HepG2 (cell line): ENCODE results near the gene ZNF586. TPM values are rescaled to one million over a fixed set of nuclear protein-coding genes. Genes with fewer than 3 reads are reported as not detected.

Source experiments
- ARNTL ChIP-seq: sonication (generic); formaldehyde crosslinking; IDR thresholded peaks from 2 replicates; pipeline ENCODE4 v1.4.0; 2020; ENCODE audit warnings: mild to moderate bottlenecking, missing genetic modification reagents
- BRD4 ChIP-seq: sonication (generic); formaldehyde crosslinking; IDR thresholded peaks from 2 replicates; pipeline ENCODE4 v1.4.0; 2020; ENCODE audit warnings: missing genetic modification reagents
- DZIP1 ChIP-seq: sonication (generic); formaldehyde crosslinking; IDR thresholded peaks from 2 replicates; pipeline ENCODE4 v1.5.0; 2020; ENCODE audit warnings: mild to moderate bottlenecking, missing genetic modification reagents
- ETV5 ChIP-seq: IDR thresholded peaks from 2 replicates; pipeline ENCODE4 v1.6.1; 2018; ENCODE audit warnings: missing biosample characterization, missing genetic modification reagents, inconsistent platforms, borderline replicate concordance
- GABPA ChIP-seq, 2 experiments: IDR thresholded peaks; 2 replicates each; pipeline ENCODE4 v1.6.1; 2011 to 2016; ENCODE audit warnings: low read depth in 2 of 2, low read length in 1 of 2, missing biosample characterization in 1 of 2, missing genetic modification characterization in 1 of 2
- HHEX ChIP-seq: IDR thresholded peaks from 2 replicates; pipeline ENCODE4 v1.6.1; 2016; ENCODE audit warnings: control low read depth
- HMG20B ChIP-seq: conservative IDR thresholded peaks from 2 replicates; pipeline ENCODE4 v1.6.1; 2016; ENCODE audit warnings: missing genetic modification reagents, missing compliant biosample characterization
- HNF4A ChIP-seq: sonication (generic); formaldehyde crosslinking; IDR thresholded peaks from 2 replicates; pipeline ENCODE4 v1.4.0; 2020; ENCODE audit warnings: missing genetic modification reagents
- KDM1A ChIP-seq: IDR thresholded peaks from 2 replicates; pipeline ENCODE4 v1.6.1; 2016; ENCODE audit warnings: missing compliant biosample characterization
- KLF12 ChIP-seq: sonication (generic); formaldehyde crosslinking; IDR thresholded peaks from 2 replicates; pipeline ENCODE4 v1.4.0; 2020; ENCODE audit warnings: missing genetic modification reagents, borderline replicate concordance
- LCORL ChIP-seq, 2 experiments: fragments of 450-650 bp in 1 of 2; sonication (generic) in 1 of 2; formaldehyde crosslinking in 1 of 2; IDR thresholded peaks; 2 replicates each; pipeline versions ENCODE4 v1.5.0 to v1.6.1; 2017 to 2020; ENCODE audit warnings: antibody characterized with exemption in 1 of 2, missing genetic modification reagents in 1 of 2
- MTA1 ChIP-seq: sonication (generic); formaldehyde crosslinking; IDR thresholded peaks from 2 replicates; pipeline ENCODE4 v1.4.0; 2020; ENCODE audit warnings: missing genetic modification reagents, mild to moderate bottlenecking, borderline replicate concordance
- NCOA2 ChIP-seq: sonication (generic); formaldehyde crosslinking; IDR thresholded peaks from 2 replicates; pipeline ENCODE4 v1.8.0; 2022; ENCODE audit warnings: inconsistent platforms
- NR2F1 ChIP-seq, 2 experiments: fragments of 450-650 bp in 1 of 2; formaldehyde crosslinking in 1 of 2; IDR thresholded peaks; 2 replicates each; pipeline versions ENCODE4 v1.5.0 to v1.6.1; 2016 to 2020; ENCODE audit warnings: mild to moderate bottlenecking in 1 of 2, missing compliant biosample characterization in 1 of 2, missing genetic modification reagents in 1 of 2, moderate library complexity in 1 of 2
- POGZ ChIP-seq: sonication (generic); formaldehyde crosslinking; IDR thresholded peaks from 2 replicates; pipeline ENCODE4 v1.4.0; 2020; ENCODE audit warnings: mild to moderate bottlenecking, missing genetic modification reagents
- PRPF4 ChIP-seq: fragments of 200-400 bp; formaldehyde crosslinking; IDR thresholded peaks from 2 replicates; pipeline ENCODE4 v1.6.1; 2016; ENCODE audit warnings: low read length, low read depth; ENCODE audit not compliant: poor library complexity, severe bottlenecking
- RFX5 ChIP-seq: IDR thresholded peaks from 2 replicates; pipeline ENCODE4 v1.6.1; 2011; ENCODE audit warnings: low read depth, low read length, improper control_type of control experiment
- TMF1 ChIP-seq: sonication (generic); formaldehyde crosslinking; IDR thresholded peaks from 2 replicates; pipeline ENCODE4 v1.8.1; 2022; ENCODE audit warnings: low read depth, missing genetic modification reagents
- TRIM24 ChIP-seq: sonication (generic); formaldehyde crosslinking; IDR thresholded peaks from 2 replicates; pipeline ENCODE4 v1.8.0; 2022; ENCODE audit warnings: mild to moderate bottlenecking, missing genetic modification reagents
- ZBTB7A ChIP-seq: sonication (generic); formaldehyde crosslinking; IDR thresholded peaks from 2 replicates; pipeline ENCODE4 v1.8.0; 2022; ENCODE audit warnings: mild to moderate bottlenecking, missing genetic modification reagents
- ZNF235 ChIP-seq: sonication (generic); formaldehyde crosslinking; IDR thresholded peaks from 2 replicates; pipeline ENCODE4 v1.8.1; 2023; ENCODE audit warnings: mild to moderate bottlenecking, missing genetic modification reagents, borderline replicate concordance
- ZNF256 ChIP-seq: sonication (generic); formaldehyde crosslinking; conservative IDR thresholded peaks from 2 replicates; pipeline ENCODE4 v1.4.0; 2020; ENCODE audit warnings: missing genetic modification reagents
- ZNF34 ChIP-seq: sonication (generic); formaldehyde crosslinking; IDR thresholded peaks from 2 replicates; pipeline ENCODE4 v1.4.0; 2020; ENCODE audit warnings: mild to moderate bottlenecking, missing genetic modification reagents, borderline replicate concordance
- ZNF510 ChIP-seq: sonication (generic); formaldehyde crosslinking; IDR thresholded peaks from 2 replicates; pipeline ENCODE4 v1.4.0; 2020; ENCODE audit warnings: low read depth, mild to moderate bottlenecking, missing genetic modification reagents
- ZNF546 ChIP-seq: sonication (generic); formaldehyde crosslinking; conservative IDR thresholded peaks from 2 replicates; pipeline ENCODE4 v1.8.1; 2023; ENCODE audit warnings: mild to moderate bottlenecking, missing genetic modification reagents
- ZNF563 ChIP-seq: sonication (generic); formaldehyde crosslinking; IDR thresholded peaks from 2 replicates; pipeline ENCODE4 v1.8.0; 2022; ENCODE audit warnings: mild to moderate bottlenecking, moderate library complexity, missing genetic modification reagents
- ZNF605 ChIP-seq: sonication (generic); formaldehyde crosslinking; IDR thresholded peaks from 2 replicates; pipeline ENCODE4 v1.8.0; 2022; ENCODE audit warnings: mild to moderate bottlenecking, missing genetic modification reagents
- ZNF616 ChIP-seq: sonication (generic); formaldehyde crosslinking; IDR thresholded peaks from 2 replicates; pipeline ENCODE4 v1.5.0; 2020; ENCODE audit warnings: low read depth, mild to moderate bottlenecking, missing genetic modification reagents
- ZNF713 ChIP-seq: sonication (generic); formaldehyde crosslinking; IDR thresholded peaks from 2 replicates; pipeline ENCODE4 v1.4.0; 2020; ENCODE audit warnings: mild to moderate bottlenecking, missing genetic modification reagents
- ZNF816 ChIP-seq: sonication (generic); formaldehyde crosslinking; IDR thresholded peaks from 2 replicates; pipeline ENCODE4 v1.8.0; 2022; ENCODE audit warnings: missing genetic modification reagents, mild to moderate bottlenecking, borderline replicate concordance
- ZNF850 ChIP-seq: sonication (generic); formaldehyde crosslinking; conservative IDR thresholded peaks from 2 replicates; pipeline ENCODE4 v1.9.0; 2021; ENCODE audit warnings: mild to moderate bottlenecking, missing genetic modification reagents
- polyA plus RNA-seq, 8 experiments: library from polyadenylated mRNA; depleted of rRNA in 3 of 8; stranded (reverse) in 7 of 8; unstranded in 1 of 8; fragments of >200 nt; fragmentation: Illumina TruSeq in 4 of 8; extraction: Trizol in 4 of 8; gene quantifications; 2 replicates each; pipeline versions ENCODE4 v1.2.1 to v1.2.3, GENCODE V29; 2011 to 2016; ENCODE audit warnings: low read depth in 4 of 8, missing spikeins in 1 of 8, mixed read lengths in 1 of 8; ENCODE audit not compliant: insufficient read depth in 1 of 8
- total RNA-seq, 5 experiments: library from RNA; depleted of rRNA; stranded (reverse); fragments of >200 nt; fragmentation: Illumina TruSeq; extraction: Trizol; gene quantifications; 2 replicates each; pipeline ENCODE4 v1.2.3, GENCODE V29; 2016; ENCODE audit warnings: low read depth in 1 of 5

Gene ZNF586
- total and polyA plus RNA-seq, 2 of the 13 experiments (the other 11 are each of a cell fraction or from before 2014, with no cell fraction given) = 0.50 to 3.4 TPM

- TF ChIP-seq ZNF546 (CRISPR knock-in tag) (no peak), HNF4A (CRISPR knock-in tag) (no peak), ETV5 (CRISPR knock-in tag) (no peak; the same call in 1 of the 2 replicates), BRD4 (CRISPR knock-in tag) (peak; percentile 41; the same call in 1 of the 2 replicates), GABPA (IDR thresholded peaks at IDR 0.05; ENCODE audit: low read depth, low read length) (peak; percentile 71), GABPA (CRISPR knock-in tag; IDR thresholded peaks at IDR 0.05; ENCODE audit: low read depth) (peak; percentile 95), KDM1A (no peak), PRPF4 (no peak), NCOA2 (CRISPR knock-in tag) (no peak; the same call in 1 of the 2 replicates), ZNF713 (CRISPR knock-in tag) (no peak), ZNF850 (no peak), DZIP1 (CRISPR knock-in tag) (no peak), LCORL (IDR thresholded peaks at IDR 0.05) (no peak), LCORL (CRISPR knock-in tag; IDR thresholded peaks at IDR 0.05) (peak; percentile 29; the same call in 1 of the 2 replicates), ZNF235 (no peak), ZNF510 (CRISPR knock-in tag) (no peak), TRIM24 (no peak), MTA1 (CRISPR knock-in tag) (no peak), NR2F1 (CRISPR knock-in tag; IDR thresholded peaks at IDR 0.05) (no peak), POGZ (peak; percentile 23; the same call in 1 of the 2 replicates), RFX5 (no peak), KLF12 (CRISPR knock-in tag) (no peak), HHEX (CRISPR knock-in tag) (no peak), ZNF34 (CRISPR knock-in tag) (0 out of 2 replicates have a peak, but pooled peaks have one; percentile 49), ZNF816 (CRISPR knock-in tag) (no peak), ZNF256 (CRISPR knock-in tag) (0 out of 2 replicates have a peak, but pooled peaks have one; percentile 23), HMG20B (CRISPR knock-in tag) (no peak), ARNTL (CRISPR knock-in tag) (no peak), ZNF563 (CRISPR knock-in tag) (0 out of 2 replicates have a peak, but pooled peaks have one; percentile 18), ZBTB7A (CRISPR knock-in tag) (no peak), ZNF616 (CRISPR knock-in tag) (no peak), ZNF605 (CRISPR knock-in tag) (no peak), TMF1 (CRISPR knock-in tag) (no peak)
Observed at GRCh38 chr19:57814505-57815246, 45.2 kb downstream of the ZNF586 start, which contains the start of gene ZNF552 (continued).
